AG04449 (cell line): Measurements from ENCODE around the gene KIAA0319L.

Experiments used
- CTCF ChIA-PET: fragments of 350-600 bp; formaldehyde crosslinking; extraction: SDS; loops from one replicate; lab custom pipeline; 2021; ENCODE audit warnings: antibody characterized with exemption; lab: Yijun Ruan, JAX
- POLR2A ChIA-PET: fragments of 400-600, 350-600 bp; formaldehyde crosslinking; extraction: SDS; loops from one replicate; lab custom pipeline; 2020; ENCODE audit warnings: antibody characterized with exemption, inconsistent platforms; lab: Yijun Ruan, JAX
- DNase-seq: peaks from one replicate; pipeline ENCODE4 v3.0.0-alpha.2; 2010; ENCODE audit warnings: low read depth, low spot score
- H3K4me3 ChIP-seq: 2 replicates; pipeline ENCODE4 v1.5.1; 2011; ENCODE audit warnings: low read depth, mild to moderate bottlenecking, control low read depth, low read length
- CTCF ChIP-seq: IDR thresholded peaks from one replicate; pipeline ENCODE4 v1.5.1; 2011; ENCODE audit warnings: mild to moderate bottlenecking, moderate library complexity, low read length, control low read depth, inconsistent platforms; ENCODE audit not compliant: insufficient read depth; ENCODE audit errors: missing control alignments

The KIAA0319L gene

GRCh38 chr1:35434703-35435102, 122.5 kb downstream of the KIAA0319L start:
- ChIA-PET POLR2A (no interaction called here), CTCF (interaction anchor here (1.7 to 7.8 kb wide), 2 partner anchors 9 to 16 kb away, joined by 8 to 74 read pairs; no protein-coding TSS in a partner anchor)
- TF ChIP-seq CTCF, result no peak
- H3K4me3 ChIP-seq, result no peak overlapping the region
- no peak for DNase-seq

- no peak overlapping the region for H3K4me3 ChIP-seq
- TF ChIP-seq CTCF, result no peak
- POLR2A ChIA-PET, result no interaction called here
- CTCF ChIA-PET, result no interaction called here
- DNase-seq, result no peak
Observed at GRCh38 chr1:35433714-35434113, 123.5 kb downstream of the KIAA0319L start.

- ChIA-PET CTCF (no interaction called here), POLR2A (no interaction called here)
- no peak for DNase-seq
- H3K4me3 ChIP-seq, result no peak overlapping the region
- no peak for TF ChIP-seq CTCF
Observed at GRCh38 chr1:35432231-35432630, 125.0 kb downstream of the KIAA0319L start.

- POLR2A ChIA-PET, result no interaction called here
- DNase-seq, result no peak
- CTCF ChIA-PET, result no interaction called here
- TF ChIP-seq CTCF, result no peak
- no peak overlapping the region for H3K4me3 ChIP-seq
Observed at GRCh38 chr1:35431173-35431599, 126.0 kb downstream of the KIAA0319L start.

GRCh38 chr1:35430762-35431161, 126.4 kb downstream of the KIAA0319L start:
- H3K4me3 ChIP-seq, result no peak overlapping the region
- CTCF ChIA-PET, result no interaction called here
- DNase-seq, result no peak
- POLR2A ChIA-PET, result no interaction called here
- TF ChIP-seq CTCF, result no peak

- no peak for DNase-seq
- H3K4me3 ChIP-seq, result no peak overlapping the region
- POLR2A ChIA-PET, result no interaction called here
- CTCF ChIA-PET, result no interaction called here
- no peak for TF ChIP-seq CTCF
Observed at GRCh38 chr1:35428360-35428759, 128.8 kb downstream of the KIAA0319L start.
